AG09309 (cell line): Measurements from ENCODE around the gene RING1.

ENCODE experiments used
- DNase-seq: peaks from one replicate; pipeline ENCODE4 v3.0.0-alpha.2; 2010; ENCODE audit warnings: low read depth
- H3K4me3 ChIP-seq: 2 replicates; pipeline ENCODE4 v1.5.1; 2011; ENCODE audit warnings: mild to moderate bottlenecking, low read depth, low read length, moderate library complexity; ENCODE audit not compliant: control insufficient read depth
- CTCF ChIP-seq: IDR thresholded peaks from 2 replicates; pipeline ENCODE4 v1.5.1; 2011; ENCODE audit warnings: mild to moderate bottlenecking, low read depth, low read length, inconsistent platforms; ENCODE audit not compliant: insufficient read depth, control insufficient read depth; ENCODE audit errors: missing control alignments

Gene RING1

DNA sequence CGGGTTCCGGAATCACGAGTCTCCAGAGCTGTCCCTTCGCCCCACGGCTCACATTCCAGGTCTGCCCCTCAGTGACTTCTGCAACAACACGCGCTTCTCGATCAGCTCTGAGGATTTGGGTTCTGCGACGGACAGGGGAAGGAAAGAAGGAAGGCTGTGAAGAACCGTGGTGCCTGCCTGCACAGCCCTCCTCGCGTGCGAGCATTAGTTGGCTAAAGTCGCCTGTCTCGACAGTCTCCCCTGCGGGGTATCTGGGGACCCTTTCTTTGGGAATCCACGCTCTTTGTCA, 40.3 kb downstream of the RING1 start:
- DNase-seq: no peak
- H3K4me3 ChIP-seq: peak overlapping the region; percentile 60
- TF ChIP-seq CTCF: no peak

DNA sequence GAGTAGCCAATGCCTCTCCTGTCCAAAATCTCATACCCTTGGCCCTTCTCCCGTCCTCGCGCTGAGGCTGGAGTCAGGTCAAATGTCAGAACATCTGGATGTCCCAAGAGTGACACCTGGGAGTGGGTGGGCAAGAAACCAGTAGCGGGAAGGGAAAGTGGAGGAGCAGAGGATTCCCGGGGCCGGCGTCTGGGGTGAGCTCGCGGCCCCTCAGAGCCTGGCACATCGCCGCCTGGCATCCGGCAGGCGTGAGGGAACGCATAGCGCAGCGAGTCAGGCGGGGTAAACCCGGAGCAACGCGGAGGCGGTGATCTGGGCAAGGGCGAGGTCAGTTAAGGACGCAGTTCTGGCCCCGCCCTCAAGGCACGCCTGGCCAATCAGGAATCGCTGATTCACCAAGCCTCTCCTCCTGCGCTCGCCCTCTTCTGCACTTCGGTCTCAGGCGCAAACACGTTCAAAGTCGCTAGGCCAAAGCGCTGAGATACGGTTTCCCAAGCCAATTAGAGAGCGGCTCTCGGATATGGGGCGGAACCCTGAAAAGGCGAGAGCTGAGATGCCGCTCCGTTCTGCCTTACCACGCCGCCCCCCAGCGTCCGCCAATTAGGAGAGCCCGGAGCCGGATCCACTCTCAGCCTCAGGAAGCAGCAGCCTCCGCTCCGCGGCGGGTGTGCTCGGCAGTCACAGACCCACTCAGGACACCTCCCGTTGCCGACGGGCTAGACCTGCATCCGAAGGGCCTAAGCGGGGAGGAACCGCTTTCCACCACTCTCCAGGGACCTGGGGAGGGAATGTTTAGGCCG, 40.8 kb downstream of the RING1 start:
- peak overlapping the region; percentile 60 for H3K4me3 ChIP-seq
- TF ChIP-seq CTCF: no peak
- DNase-seq: peak; percentile 95

DNA sequence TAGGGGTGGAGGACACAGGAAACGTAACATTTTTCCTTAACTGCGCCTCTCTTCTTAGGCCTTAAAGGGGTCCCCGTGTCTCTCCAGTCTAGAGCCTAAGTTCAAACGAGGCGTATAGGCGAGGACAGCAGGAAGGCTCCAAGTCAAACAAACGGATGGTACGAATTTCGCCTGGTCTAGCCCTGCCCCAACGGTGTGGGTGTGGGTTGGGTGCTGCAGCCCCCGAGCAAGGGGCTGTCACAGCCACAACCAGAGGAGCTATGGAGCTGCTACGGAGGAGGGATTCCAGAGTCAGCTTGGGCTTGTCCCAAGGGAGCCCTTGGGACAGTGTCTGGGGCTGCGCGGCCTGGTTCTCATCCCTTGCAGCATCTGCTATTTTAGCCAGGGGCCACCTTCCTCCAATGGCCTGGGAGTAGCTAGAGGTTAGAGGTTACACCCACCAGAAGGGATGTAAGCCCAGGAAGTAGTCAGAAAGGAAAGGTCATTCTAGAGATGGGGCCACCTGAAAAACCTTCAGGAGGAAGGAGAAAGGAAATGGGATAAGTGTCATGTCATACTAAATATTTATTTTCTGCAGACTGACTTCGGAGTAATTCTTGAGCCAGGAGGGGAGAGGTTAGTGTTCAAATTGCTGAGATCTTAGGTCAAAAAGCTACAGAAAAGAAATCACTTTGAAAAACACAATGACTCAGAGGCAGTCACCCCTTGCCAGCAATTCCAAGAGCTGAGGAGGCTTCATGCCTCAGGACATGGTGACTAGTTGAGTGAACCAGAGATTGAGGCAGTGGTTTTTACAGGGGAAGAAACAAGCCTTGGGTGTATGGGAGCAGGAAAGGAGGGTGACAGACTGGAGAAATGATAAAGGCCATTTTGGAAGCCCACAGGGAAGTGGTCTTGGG, 41.7 kb downstream of the RING1 start:
- DNase-seq: no peak
- H3K4me3 ChIP-seq: peak overlapping the region; percentile 57
- no peak for TF ChIP-seq CTCF

- no peak overlapping the region for H3K4me3 ChIP-seq
- TF ChIP-seq CTCF: no peak
Measured at GRCh38 chr6:33250731-33251130, 42.4 kb downstream of the RING1 start.

DNA sequence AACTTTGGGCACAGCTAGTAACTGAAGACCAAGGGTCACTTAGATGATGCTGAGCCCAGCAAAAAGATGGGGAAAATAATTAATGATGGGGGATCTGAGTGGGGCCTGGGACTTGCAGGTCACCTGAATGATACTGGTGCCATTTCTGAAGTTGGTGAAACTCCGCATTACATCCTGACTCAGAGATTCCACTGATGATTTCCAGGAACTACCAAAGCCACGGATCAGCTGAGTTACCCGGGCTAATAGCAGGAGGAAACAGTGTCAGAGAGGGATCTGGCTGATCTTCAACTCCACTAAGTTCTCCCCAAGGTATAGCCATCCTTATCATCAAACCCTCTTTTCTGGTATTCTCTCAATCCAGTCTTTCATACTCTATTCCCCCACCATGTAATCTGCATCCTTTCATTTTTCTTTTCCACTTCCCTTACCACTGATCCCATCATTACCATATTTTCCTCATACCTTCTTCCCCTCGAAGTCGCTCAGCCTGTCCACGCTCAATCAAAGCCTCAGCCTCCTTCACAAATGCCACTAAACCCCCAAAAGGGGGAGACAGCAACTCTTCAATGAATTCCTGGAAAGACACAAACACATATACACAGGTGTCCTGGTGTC, 43.2 kb downstream of the RING1 start:
- no peak overlapping the region for H3K4me3 ChIP-seq
- no peak for TF ChIP-seq CTCF
- DNase-seq: no peak

More at GRCh38 chr6:33250731-33251130, 42.4 kb downstream of the RING1 start:
- DNase-seq: no peak

DNA sequence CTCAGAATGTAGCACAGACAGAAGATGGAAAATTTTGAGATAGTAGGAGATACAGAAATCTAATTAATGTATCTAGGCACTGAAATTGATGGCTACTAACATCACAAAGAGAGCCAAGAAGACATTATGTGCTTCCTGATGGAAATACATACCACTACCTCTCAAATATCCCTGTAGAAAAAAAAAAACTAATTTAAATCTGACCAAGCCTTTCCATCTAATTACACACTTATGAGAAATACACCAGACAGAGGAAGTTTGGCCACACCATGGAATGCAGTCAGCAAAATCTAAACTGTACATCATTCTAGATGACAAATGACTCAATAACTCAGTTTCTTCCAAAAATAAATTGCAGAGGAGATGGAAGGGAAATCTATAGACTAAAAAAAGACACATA, 44.5 kb downstream of the RING1 start:
- H3K4me3 ChIP-seq: no peak overlapping the region
- no peak for TF ChIP-seq CTCF
- no peak for DNase-seq
